Glomerular endothelial cell (primary cell): ENCODE data around the gene LIPC. TPM values are rescaled to one million over a fixed set of nuclear protein-coding genes. Genes with fewer than 3 reads are reported as not detected.

Experiments used
- DNase-seq: peaks from one replicate; pipeline ENCODE4 v3.0.0-alpha.2; 2011; ENCODE audit warnings: low read depth, low spot score; ENCODE audit errors: extremely low read depth
- total RNA-seq: library from RNA; depleted of rRNA; stranded (reverse); fragments of >200 nt; gene quantifications from 2 replicates; pipeline ENCODE4 v1.2.3, GENCODE V29; 2015

The LIPC gene
- total RNA-seq, 1 donor from 2014 or later, result 0.12 TPM

- no peak for DNase-seq
Measured at GRCh38 chr15:58549013-58549784, 117.4 kb downstream of the LIPC start.

- DNase-seq, result no peak
Measured at GRCh38 chr15:58549785-58550074, 117.9 kb downstream of the LIPC start.

GRCh38 chr15:58551084-58551763 is 119.4 kb downstream of the LIPC start:
- no peak for DNase-seq

DNA sequence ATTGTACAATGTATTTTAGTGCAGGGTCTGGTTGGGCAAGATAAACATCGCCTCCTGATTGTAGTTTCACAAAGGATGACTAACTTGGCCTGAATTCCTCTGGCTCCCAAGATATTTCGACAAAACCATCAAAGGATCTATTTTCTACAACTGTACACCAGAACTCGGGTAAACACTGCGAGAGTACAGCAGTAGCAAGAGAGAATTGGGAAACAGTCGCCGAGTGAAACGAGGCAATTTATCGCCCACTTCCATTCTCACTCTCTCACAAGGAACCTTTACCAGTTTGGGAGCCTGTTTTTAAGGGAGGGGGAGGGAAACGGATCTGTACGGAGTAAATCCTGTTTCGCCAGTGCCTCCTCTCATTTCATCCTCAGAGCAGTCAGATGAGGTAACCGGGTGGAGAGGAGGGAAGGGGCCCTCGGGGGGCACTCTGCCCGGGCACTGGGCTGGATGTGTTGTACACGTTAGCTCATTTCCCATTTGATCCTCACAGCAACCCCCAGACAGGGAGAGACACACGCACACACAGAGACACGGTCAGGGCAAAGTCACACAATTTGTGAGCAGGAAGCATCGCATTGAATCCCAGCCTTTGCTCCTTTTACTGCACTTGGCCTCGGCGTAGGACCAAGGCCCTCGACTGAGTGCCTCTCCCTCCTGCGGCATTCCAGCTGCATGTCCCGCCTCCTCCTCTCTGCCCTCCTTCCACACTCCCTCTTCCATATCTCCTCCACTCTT is 120.1 kb downstream of the LIPC start:
- no peak for DNase-seq

- no peak for DNase-seq
Measured at GRCh38 chr15:58552505-58553364, 120.9 kb downstream of the LIPC start.

GRCh38 chr15:58553365-58553918 is 121.7 kb downstream of the LIPC start:
- no peak for DNase-seq

DNA sequence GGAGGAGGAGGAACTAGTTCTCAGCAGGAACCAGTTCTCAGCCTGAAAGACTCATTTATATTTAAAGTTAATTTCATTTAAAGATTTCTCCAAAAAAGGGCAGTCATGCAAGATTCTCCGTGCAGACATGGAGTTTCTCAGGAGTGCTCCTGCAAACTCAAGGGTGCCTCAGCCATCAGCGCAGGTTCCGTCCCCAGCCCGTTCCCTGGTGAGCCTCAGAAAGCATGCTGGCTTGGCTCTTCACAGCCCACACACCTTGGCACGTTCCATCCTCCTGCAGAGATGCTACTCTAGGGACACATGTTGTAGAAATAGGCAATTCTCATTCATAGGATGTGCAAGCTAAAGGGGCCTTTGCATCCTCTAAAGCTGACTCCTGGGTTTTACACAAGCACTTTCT is 123.0 kb downstream of the LIPC start:
- no peak for DNase-seq

DNA sequence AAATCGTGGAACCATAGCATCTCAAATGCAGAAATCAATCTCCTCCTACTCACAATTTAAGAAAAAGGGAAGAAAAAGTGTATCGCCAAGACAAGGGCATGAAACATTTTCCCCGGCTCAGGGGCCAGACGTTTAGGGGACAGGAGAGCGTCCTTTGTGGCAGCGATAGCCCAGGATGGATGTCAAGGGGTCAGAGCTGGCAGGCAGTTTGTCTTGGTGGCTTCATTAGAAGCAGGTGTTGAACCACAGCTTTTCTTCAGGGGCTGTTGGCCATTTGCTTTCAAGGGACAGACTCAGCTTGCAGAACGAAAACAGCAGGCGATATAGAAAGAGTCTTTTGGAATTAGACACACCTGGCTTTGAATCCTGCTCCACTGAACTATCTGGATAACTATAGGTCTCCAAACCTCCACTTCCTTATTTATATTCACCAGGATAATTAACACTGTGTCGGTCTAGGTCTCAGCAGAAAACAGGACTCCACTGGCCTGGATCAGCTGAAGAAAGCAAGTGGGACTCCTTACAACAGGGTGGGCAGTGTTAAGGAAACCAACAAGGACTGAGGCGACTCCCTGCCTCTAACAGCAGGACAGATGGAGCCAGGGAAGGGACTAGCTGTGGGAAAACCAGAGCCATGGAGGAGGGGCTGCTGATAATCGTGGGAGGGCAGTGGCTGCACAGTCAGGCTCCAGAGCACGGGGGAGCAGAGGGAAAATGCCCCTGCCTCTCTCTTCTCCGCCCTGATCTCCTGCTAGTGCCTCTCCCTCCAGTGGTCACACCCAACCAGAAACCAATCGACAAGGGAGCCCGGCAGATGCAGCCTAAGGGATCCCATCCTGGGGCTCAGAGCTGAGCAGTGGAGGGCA is 123.6 kb downstream of the LIPC start:
- DNase-seq, result no peak

DNA sequence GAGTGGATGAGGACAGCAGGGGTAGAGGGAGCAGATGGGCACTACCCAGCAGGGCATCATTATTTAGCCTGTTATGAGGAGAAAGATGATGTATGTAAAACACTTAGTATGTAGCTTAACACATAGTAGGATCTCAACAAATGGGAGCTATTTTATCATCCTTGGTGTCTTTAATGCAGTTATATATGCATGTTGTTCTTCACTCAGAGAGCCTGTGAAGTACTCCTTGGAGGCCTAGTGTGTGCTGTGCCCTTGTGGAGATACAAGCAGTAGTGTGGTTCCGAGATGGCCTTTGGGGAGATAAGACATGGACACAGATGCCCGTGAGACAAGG is 124.2 kb downstream of the LIPC start:
- no peak for DNase-seq

DNA sequence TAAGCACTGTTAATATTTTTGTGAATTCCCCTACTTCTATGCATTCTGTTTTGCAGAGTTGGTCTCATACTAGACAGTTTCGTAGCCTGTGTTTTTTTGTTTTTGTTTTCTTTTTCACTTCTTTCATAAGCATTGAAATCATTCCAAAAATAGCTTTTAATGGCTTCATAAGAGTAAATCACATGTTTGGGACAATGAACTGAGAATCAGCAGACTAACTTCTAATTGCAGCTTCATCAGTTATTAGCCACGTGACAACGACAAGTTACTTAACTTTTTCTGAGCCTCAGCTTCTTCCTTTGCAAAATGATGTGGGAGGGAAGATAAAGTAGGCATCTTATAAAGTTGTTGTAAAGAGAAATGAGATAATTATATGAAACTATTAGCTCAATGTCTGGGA is 124.8 kb downstream of the LIPC start:
- no peak for DNase-seq

DNA sequence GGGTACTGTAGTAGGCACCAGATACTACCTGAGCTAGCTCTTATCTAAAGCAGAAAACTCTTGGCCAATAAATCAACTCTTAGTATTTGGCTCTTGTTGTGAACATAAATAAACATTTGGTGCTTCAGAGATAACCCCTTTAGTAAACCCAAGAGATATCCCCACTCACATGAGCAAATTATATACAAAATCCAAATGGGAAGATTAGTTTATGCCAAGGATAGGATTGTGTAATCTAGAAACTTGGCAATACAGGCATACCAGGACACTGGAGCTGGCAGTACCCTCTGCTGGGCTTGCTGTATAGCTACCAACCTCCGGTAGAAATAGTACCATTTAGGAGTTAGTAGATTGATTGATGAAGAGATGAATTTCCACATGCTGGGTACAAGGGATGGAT is 127.0 kb downstream of the LIPC start:
- DNase-seq, result no peak

DNA sequence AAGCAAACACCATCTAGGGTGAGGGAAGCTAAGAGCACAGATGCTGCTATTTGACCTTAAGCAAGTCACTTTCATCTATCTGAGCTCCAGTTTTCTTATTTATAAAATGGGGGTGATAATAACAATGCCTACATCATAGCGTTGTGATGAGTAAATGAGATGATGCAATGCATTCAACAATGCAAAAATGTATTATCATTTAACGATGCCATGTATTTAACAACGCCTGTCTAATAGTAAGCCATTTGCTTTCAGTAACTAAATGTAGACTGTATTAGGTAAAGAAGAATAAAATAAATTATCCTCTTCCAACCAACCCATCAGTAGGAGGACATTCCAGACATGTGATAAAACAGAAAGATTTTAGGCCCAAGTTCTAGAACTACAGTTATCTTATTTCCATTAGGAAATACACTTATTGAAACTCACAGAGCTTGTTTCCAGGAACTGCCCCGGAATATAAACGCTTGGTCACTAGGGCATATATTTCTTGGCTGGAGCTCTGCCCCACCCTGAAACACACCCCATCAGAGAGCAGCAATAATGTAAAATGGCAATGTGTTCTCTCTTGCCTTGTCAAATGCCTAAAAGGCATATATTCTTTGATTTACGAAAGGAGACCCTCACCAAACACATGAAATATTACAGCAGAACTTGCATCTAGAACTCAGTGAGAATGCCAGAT is 128.3 kb downstream of the LIPC start:
- DNase-seq, result no peak

- no peak for DNase-seq
Measured at GRCh38 chr15:58561321-58561720, 129.5 kb downstream of the LIPC start.

GRCh38 chr15:58562135-58562534 is 130.3 kb downstream of the LIPC start:
- no peak for DNase-seq

- DNase-seq, result no peak
Measured at GRCh38 chr15:58564981-58565380, 133.2 kb downstream of the LIPC start.

DNA sequence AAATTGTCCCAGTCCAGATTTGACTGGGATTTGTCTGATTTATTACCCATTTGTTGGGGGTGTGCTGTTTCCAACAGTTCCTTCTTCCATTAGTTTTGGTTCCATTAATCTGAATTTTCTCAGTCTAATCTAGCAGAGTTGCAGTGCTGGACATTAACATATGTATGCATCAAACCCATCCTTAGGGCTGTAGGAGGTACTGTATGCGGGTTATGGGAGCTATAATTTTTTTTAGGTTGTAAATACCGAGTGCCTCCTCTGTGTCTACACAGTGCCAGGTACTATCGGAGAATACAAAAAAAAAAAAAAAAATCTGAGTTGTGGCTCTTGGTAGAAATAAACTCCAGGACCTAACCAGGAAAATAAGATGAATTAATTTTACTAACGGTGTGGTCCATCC is 133.8 kb downstream of the LIPC start:
- DNase-seq, result no peak

GRCh38 chr15:58566029-58566428 is 134.2 kb downstream of the LIPC start:
- no peak for DNase-seq

DNA sequence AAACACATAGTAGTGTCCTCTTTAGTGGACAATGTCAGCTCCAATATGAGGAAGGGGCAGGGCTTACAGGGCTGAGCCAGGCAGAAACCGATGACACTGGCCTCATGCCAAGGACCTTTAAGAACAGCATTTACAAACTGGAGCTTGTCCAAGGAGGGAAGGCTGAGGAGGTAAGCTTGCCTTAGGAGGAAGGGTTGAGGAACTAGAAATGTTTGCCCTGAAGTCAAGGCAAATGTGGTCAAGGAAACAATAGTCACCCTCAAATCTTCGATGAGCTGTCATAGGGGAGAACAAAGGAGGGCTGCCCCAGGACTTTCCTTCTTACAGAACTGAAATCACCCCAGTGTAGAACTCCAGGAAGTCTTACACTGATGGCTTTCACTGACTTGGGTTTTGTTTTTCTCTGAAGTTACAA is 136.4 kb downstream of the LIPC start:
- no peak for DNase-seq

GRCh38 chr15:58569455-58569854 is 137.7 kb downstream of the LIPC start:
- DNase-seq, result no peak
